ENCODE measurements around the gene FUZ. TPM values are rescaled to one million over a fixed set of nuclear protein-coding genes. Genes with fewer than 3 reads are reported as not detected.

The FUZ gene
- total and polyA plus RNA-seq, 4 donors: 18.4 to 36.8 (median 30.2) TPM

GRCh38 chr19:49799798-49800376, 13.2 kb downstream of the FUZ start:
- 94 to 95% methylated on average over 25 of the region's 25 CpGs for WGBS, 2 donors
- ATAC-seq (ENCODE audit: insufficient read depth, low FRiP score): no peak
- no peak overlapping the region for H3K27ac ChIP-seq (ENCODE audit: low read depth in 1 of 2, low read length in 1 of 2)
- no peaks in the 10 kb centered on the region for H3K27me3 ChIP-seq (ENCODE audit: control insufficient read depth in 3 of 3, insufficient read depth in 3 of 3, low read length in 2 of 3)
- H3K9me3 ChIP-seq (ENCODE audit: control insufficient read depth in 4 of 4, insufficient read depth in 3 of 4, low read length in 3 of 4): no peaks in the 10 kb centered on the region
- H3K4me1 ChIP-seq (ENCODE audit: control insufficient read depth in 5 of 5, insufficient read depth in 5 of 5, low read length in 5 of 5): peaks cover 0 to 9% (median 0%) of the 10 kb centered on the region in 5 donors
- DNase-seq: no peak
- no peak overlapping the region for H3K4me3 ChIP-seq
- no peak overlapping the region for H3K9ac ChIP-seq (ENCODE audit: insufficient read depth in 1 of 2, low read length in 2 of 2)
- H3K36me3 ChIP-seq (ENCODE audit: control insufficient read depth in 4 of 4, insufficient read depth in 4 of 4, low read length in 4 of 4): peaks cover 22 to 81% (median 45%) of the 10 kb centered on the region in 4 donors
- TF ChIP-seq CTCF (IDR thresholded peaks at IDR 0.05; ENCODE audit: control extremely low read depth, extremely low read depth): no peak

DNA sequence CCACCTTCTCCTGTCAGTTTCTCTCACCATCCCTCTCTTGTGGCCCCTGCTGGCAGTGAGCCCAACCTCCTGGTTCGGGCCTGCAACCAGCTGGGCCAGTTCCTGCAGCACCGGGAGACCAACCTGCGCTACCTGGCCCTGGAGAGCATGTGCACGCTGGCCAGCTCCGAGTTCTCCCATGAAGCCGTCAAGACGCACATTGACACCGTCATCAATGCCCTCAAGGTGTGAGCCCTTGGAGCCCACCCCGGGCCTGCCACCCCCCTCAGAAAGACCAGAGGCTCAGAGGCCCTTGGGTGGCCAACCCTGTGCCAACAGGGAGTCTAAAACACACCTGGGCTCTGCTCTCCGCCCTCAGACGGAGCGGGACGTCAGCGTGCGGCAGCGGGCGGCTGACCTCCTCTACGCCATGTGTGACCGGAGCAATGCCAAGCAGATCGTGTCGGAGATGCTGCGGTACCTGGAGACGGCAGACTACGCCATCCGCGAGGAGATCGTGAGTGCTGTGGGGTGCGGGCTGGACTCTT, 13.8 kb downstream of the FUZ start:
- no peaks in the 10 kb centered on the region for H3K27me3 ChIP-seq (ENCODE audit: control insufficient read depth in 3 of 3, insufficient read depth in 3 of 3, low read length in 2 of 3)
- no peak for DNase-seq
- no peaks in the 10 kb centered on the region for H3K9me3 ChIP-seq (ENCODE audit: control insufficient read depth in 4 of 4, insufficient read depth in 3 of 4, low read length in 3 of 4)
- 93 to 96% methylated on average over 28 of the region's 28 CpGs for WGBS, 2 donors
- H3K4me1 ChIP-seq (ENCODE audit: control insufficient read depth in 5 of 5, insufficient read depth in 5 of 5, low read length in 5 of 5): peaks cover 0 to 9% (median 0%) of the 10 kb centered on the region in 5 donors
- no peak for TF ChIP-seq CTCF (IDR thresholded peaks at IDR 0.05; ENCODE audit: control extremely low read depth, extremely low read depth)
- H3K4me3 ChIP-seq: no peak overlapping the region
- no peak overlapping the region for H3K27ac ChIP-seq (ENCODE audit: low read depth in 1 of 2, low read length in 1 of 2)
- no peak overlapping the region for H3K9ac ChIP-seq (ENCODE audit: insufficient read depth in 1 of 2, low read length in 2 of 2)
- no peak for ATAC-seq (ENCODE audit: insufficient read depth, low FRiP score)
- H3K36me3 ChIP-seq (ENCODE audit: control insufficient read depth in 4 of 4, insufficient read depth in 4 of 4, low read length in 4 of 4): peaks cover 22 to 84% (median 46%) of the 10 kb centered on the region in 4 donors

DNA sequence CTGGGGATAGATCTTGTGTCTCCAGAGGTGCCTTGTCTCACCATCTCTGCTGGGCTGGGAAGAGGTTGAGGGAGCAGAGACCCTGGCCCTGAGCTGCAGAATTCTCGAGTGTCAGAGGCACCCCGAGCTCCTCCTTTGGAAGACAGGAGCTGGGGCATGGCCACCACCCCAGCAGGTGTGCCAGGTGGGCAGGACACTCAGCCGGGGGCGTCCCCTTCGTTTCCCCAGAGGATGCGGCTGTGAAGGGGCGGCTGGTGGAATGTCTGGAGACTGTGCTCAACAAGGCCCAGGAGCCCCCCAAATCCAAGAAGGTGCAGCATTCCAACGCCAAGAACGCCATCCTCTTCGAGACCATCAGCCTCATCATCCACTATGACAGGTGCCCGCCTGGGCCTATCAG, 14.5 kb downstream of the FUZ start:
- DNase-seq (no peak), ATAC-seq (ENCODE audit: insufficient read depth, low FRiP score) (no peak)
- H3K36me3 ChIP-seq (ENCODE audit: control insufficient read depth in 4 of 4, insufficient read depth in 4 of 4, low read length in 4 of 4): peaks cover 22 to 84% (median 46%) of the 10 kb centered on the region in 4 donors
- H3K9me3 ChIP-seq (ENCODE audit: control insufficient read depth in 4 of 4, insufficient read depth in 3 of 4, low read length in 3 of 4): no peaks in the 10 kb centered on the region
- no peaks in the 10 kb centered on the region for H3K27me3 ChIP-seq (ENCODE audit: control insufficient read depth in 3 of 3, insufficient read depth in 3 of 3, low read length in 2 of 3)
- WGBS, 2 donors: 93 to 97% methylated on average over 11 of the region's 11 CpGs
- no peak overlapping the region for H3K9ac ChIP-seq (ENCODE audit: insufficient read depth in 1 of 2, low read length in 2 of 2)
- H3K4me1 ChIP-seq (ENCODE audit: control insufficient read depth in 5 of 5, insufficient read depth in 5 of 5, low read length in 5 of 5): peaks cover 0 to 9% (median 0%) of the 10 kb centered on the region in 5 donors
- no peak overlapping the region for H3K4me3 ChIP-seq
- H3K27ac ChIP-seq (ENCODE audit: low read depth in 1 of 2, low read length in 1 of 2): no peak overlapping the region
- TF ChIP-seq CTCF (IDR thresholded peaks at IDR 0.05; ENCODE audit: control extremely low read depth, extremely low read depth): no peak
